ENCODE measurements around the gene FNDC10.

Gene FNDC10

DNA sequence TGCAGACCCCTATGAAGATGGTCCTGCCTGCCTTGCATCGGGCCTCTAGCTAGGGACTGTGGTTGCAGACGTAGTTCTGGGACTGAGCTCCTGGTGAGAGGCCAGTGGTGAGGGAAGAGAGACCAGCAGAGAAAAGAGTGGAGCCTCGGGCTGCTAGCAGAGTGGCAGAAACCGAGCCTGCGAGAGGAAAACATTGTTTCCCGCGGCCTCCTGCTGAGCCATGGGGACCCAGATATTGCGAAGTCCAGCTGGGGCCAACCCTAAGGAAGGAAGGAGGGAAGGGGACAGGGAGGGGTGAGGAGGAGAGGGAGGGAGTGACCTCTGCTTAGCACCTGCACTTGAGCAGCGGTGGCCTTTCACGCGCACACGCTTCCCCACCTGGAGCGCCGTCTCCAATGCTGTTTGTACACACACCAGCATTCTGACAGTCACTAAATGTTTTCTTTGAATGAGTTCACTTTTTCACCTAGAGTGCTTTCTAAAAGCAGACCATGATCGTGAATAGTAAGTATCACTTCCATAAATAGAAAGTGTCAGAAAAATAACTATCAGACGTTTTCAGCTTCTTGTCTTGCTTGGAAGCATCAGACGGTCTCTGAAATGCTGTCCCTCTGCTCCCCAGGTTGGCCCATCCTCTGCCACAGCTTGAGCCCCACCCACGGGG, 2.5 kb upstream of the FNDC10 start:
- no peak overlapping the region for H3K4me3 ChIP-seq (ENCODE audit: low read depth, low read length)
- peak; percentile 47 for DNase-seq (ENCODE audit: low read depth)
- TF ChIP-seq, protein P1, sequence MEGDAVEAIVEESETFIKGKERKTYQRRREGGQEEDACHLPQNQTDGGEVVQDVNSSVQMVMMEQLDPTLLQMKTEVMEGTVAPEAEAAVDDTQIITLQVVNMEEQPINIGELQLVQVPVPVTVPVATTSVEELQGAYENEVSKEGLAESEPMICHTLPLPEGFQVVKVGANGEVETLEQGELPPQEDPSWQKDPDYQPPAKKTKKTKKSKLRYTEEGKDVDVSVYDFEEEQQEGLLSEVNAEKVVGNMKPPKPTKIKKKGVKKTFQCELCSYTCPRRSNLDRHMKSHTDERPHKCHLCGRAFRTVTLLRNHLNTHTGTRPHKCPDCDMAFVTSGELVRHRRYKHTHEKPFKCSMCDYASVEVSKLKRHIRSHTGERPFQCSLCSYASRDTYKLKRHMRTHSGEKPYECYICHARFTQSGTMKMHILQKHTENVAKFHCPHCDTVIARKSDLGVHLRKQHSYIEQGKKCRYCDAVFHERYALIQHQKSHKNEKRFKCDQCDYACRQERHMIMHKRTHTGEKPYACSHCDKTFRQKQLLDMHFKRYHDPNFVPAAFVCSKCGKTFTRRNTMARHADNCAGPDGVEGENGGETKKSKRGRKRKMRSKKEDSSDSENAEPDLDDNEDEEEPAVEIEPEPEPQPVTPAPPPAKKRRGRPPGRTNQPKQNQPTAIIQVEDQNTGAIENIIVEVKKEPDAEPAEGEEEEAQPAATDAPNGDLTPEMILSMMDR (IDR thresholded peaks at IDR 0.05; ENCODE audit: low read depth, low read length), result no peak
- TF ChIP-seq MYC (IDR thresholded peaks at IDR 0.05; ENCODE audit: low read depth, low read length), result no peak
- TF ChIP-seq POLR2A (IDR thresholded peaks at IDR 0.05; ENCODE audit: extremely low read depth, insufficient read length), result no peak

DNA sequence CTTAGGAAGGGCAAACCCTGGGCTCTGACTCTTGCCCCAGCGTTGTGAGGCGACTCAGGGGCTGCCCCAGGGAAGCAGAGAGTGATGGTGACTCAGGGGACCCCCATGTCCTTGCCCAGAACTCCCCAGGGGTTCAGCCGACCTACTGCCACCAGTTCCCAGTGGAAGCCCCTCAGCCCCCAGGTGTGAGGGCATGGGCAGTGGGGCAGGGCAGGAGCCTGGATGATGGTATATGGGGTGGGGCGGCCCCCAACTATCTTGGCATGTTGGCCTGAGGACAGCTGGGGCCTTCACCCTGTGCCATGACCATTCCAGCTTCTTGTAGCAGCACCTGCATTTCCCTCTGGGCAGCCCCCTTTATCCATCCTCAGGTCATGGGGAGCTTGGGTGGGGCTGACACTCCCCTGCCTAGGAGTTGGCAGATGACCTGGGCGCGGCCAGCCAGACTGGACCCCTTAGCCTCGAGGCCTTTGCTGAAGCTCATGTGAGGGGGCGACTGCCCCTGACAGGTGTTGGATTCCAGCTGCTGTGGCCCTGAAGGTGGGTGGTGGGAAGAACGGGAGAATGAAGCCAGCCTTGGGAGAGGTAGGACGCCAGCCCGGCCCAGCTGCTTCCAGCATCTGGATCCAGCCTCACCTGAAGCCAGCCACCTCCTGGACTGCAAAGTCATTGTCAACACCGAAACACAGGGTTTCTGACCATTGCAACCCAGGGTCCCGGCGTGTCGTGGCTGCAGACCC, 1.8 kb upstream of the FNDC10 start:
- H3K4me3 ChIP-seq (ENCODE audit: low read depth, low read length), result no peak overlapping the region
- TF ChIP-seq, protein P2, sequence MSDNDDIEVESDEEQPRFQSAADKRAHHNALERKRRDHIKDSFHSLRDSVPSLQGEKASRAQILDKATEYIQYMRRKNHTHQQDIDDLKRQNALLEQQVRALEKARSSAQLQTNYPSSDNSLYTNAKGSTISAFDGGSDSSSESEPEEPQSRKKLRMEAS (IDR thresholded peaks at IDR 0.05; ENCODE audit: low read depth, low read length), result no peak
- TF ChIP-seq, protein P1 (IDR thresholded peaks at IDR 0.05; ENCODE audit: low read depth, low read length), result no peak
- TF ChIP-seq POLR2A (IDR thresholded peaks at IDR 0.05; ENCODE audit: extremely low read depth, insufficient read length), result no peak
- no peak for TF ChIP-seq MYC (IDR thresholded peaks at IDR 0.05; ENCODE audit: low read depth, low read length)
- peak; percentile 2 for DNase-seq (ENCODE audit: low read depth)

DNA sequence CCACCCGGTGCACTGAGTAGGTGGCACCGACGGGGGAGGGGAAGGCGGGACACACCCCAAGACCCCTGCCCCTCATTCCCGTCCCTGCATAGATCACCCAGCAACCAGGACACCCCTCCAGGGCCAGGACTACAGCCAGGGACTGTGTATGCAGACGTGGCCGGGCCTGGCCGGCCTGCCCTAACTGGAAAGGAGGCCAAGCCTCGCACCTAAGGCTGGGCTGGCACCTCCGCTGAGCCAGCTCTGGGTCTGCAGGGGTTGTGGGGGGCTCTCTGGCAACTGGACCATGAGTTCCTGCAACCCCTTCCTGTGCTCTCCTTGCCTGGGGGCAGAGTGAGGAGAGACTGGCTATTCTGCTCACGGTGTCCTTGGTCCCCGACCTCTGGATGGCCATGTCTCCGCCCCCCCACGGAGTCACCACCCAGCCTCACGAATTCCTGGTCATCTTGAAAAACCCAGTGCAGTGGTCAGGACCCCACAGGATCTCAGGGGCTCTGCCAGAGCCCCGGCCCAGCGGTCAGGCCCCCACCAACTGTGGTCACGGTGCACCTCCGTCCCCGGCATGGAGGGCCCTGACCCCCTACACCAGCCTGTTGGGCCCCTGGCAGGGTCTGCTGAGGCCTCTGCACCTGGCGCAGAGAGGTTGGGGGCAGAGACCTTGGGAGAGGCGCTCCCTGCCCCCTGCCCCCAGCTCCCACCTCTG, 1.1 kb upstream of the FNDC10 start:
- TF ChIP-seq MYC (IDR thresholded peaks at IDR 0.05; ENCODE audit: low read depth, low read length) (no peak), POLR2A (IDR thresholded peaks at IDR 0.05; ENCODE audit: extremely low read depth, insufficient read length) (no peak)
- TF ChIP-seq, protein P1 (IDR thresholded peaks at IDR 0.05; ENCODE audit: low read depth, low read length), result no peak
- TF ChIP-seq, protein P2 (IDR thresholded peaks at IDR 0.05; ENCODE audit: low read depth, low read length), result no peak
- H3K4me3 ChIP-seq (ENCODE audit: low read depth, low read length), result no peak overlapping the region
- no peak for DNase-seq (ENCODE audit: low read depth)

DNA sequence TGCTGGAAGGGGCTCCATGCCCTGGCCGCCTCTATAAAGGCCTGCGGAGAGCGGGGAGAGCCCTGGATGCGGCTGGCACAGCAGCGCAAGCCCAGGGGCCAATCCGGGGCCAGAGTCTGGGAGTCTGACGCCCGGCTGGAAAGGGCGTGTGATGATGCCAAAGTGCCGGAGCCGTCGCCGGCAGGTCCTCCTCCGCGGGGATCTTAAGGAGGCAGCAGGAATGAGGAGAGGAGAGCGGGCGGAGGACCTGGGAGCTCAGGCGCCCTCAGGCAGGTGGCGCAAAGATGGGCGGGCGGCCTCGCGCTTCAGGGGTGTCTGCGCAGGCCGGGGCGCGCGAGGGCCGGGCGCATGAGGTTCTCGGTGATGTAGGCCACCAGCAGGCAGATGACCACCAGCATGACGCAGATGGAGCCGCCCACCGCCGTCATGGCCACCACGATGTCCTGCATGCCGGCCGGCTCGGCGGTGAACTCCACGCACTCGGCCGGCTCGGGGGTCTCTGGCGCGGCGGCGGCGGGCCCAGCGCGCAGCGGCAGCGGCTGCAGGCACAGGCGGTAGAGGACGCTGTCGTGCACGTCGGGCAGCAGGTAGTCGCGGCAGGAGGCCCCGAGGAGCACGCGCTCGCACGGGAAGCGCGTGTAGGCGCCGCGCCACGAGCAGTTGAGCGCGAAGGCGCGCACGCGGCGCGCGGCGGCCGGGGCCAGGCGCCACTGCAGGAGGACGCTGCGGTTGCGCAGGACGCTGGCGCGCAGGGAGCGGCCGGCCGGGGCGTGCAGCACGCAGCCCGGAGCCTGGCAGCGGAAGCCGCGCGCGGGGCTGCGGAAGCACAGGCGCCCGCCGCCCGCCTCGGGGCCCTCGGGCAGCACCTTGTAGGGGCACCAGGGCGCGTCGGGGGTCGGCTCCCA, 653 bp downstream of the FNDC10 start:
- TF ChIP-seq, protein P1 (IDR thresholded peaks at IDR 0.05; ENCODE audit: low read depth, low read length), result no peak
- peak; percentile 56 for TF ChIP-seq MYC (IDR thresholded peaks at IDR 0.05; ENCODE audit: low read depth, low read length)
- TF ChIP-seq POLR2A (IDR thresholded peaks at IDR 0.05; ENCODE audit: extremely low read depth, insufficient read length), result no peak
- TF ChIP-seq, protein P2 (IDR thresholded peaks at IDR 0.05; ENCODE audit: low read depth, low read length), result 0 out of 2 replicates have a peak, but pooled peaks have one; percentile 36
- no peak overlapping the region for H3K4me3 ChIP-seq (ENCODE audit: low read depth, low read length)
- DNase-seq (ENCODE audit: low read depth), result peak; percentile 67

DNA sequence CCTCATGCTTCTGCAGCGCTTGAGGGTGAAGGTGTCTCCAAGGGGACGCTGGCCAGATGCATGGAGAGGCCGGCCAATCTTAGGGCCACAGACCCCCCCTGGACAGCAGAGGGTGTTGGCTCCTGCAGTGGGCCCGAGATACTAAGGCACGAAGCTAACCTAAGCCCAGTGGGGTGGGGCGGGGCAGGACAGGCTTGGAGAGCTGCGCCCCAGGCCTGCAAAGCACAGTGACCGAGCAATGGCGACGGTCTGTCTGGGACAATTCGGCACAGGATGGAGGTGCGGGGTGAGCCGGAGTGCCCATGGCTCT, 1.3 kb downstream of the FNDC10 start:
- DNase-seq (ENCODE audit: low read depth), result peak; percentile 4
- no peak overlapping the region for H3K4me3 ChIP-seq (ENCODE audit: low read depth, low read length)
- TF ChIP-seq MYC (IDR thresholded peaks at IDR 0.05; ENCODE audit: low read depth, low read length) (no peak), POLR2A (IDR thresholded peaks at IDR 0.05; ENCODE audit: extremely low read depth, insufficient read length) (no peak)
- TF ChIP-seq, protein P2 (IDR thresholded peaks at IDR 0.05; ENCODE audit: low read depth, low read length), result no peak
- TF ChIP-seq, protein P1 (IDR thresholded peaks at IDR 0.05; ENCODE audit: low read depth, low read length), result no peak

Measured in NB4 (cell line).